Measurements from ENCODE around the gene SLC46A3.
A peak's percentile ranks its signal among the peaks of the same experiment; 100 is the strongest.

SLC46A3 gene

DNA sequence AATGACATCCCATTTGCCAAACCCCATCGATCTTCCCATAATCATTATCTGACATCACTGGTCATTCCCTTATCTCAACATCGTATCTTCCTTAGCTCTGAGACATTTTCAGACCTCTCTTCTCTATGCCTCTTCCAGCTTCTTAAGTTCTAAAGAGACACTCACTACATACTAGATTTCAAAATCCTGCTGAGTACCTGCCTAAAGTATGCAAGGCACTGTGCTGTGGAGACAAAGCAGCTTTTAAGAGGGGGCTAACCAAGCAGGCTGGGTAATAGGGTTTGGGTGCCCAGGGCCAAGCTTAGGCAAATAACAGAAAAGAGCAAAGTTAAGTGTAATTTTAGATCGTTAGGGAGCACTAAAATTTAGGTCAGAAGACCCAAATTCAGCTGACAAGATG lies 63.2 kb downstream of the SLC46A3 start:
- no peak overlapping the region for H3K4me3 ChIP-seq (ENCODE audit: low read depth, low read length)
- in situ Hi-C loops (cut with HindIII; ENCODE audit: low sequenced_read_pairs), result no loop called here
- TF ChIP-seq, protein P1, sequence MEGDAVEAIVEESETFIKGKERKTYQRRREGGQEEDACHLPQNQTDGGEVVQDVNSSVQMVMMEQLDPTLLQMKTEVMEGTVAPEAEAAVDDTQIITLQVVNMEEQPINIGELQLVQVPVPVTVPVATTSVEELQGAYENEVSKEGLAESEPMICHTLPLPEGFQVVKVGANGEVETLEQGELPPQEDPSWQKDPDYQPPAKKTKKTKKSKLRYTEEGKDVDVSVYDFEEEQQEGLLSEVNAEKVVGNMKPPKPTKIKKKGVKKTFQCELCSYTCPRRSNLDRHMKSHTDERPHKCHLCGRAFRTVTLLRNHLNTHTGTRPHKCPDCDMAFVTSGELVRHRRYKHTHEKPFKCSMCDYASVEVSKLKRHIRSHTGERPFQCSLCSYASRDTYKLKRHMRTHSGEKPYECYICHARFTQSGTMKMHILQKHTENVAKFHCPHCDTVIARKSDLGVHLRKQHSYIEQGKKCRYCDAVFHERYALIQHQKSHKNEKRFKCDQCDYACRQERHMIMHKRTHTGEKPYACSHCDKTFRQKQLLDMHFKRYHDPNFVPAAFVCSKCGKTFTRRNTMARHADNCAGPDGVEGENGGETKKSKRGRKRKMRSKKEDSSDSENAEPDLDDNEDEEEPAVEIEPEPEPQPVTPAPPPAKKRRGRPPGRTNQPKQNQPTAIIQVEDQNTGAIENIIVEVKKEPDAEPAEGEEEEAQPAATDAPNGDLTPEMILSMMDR (IDR thresholded peaks at IDR 0.05; ENCODE audit: low read depth, low read length), result no peak
- DNase-seq (ENCODE audit: low read depth, low spot score), result peak; percentile 18

DNA sequence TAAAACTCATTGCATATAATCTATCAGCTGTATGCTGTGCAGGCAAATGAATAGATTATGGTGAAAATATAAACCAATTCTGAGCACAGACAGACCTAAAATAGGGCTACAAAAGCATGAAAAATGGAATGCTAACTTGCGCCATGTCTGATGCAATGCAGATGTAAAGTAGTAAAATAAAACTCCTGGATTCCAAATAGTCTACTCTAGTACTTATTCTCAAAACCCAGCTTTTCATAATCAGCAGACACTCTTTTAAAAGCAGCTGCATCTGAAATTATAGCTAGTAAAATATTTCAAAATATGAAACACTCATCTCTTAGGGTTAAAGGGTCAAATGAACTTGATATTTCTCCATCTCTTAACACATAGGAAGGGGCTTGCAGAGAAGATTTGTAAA lies 64.5 kb downstream of the SLC46A3 start:
- TF ChIP-seq, protein P1 (IDR thresholded peaks at IDR 0.05; ENCODE audit: low read depth, low read length), result no peak
- in situ Hi-C loops (cut with HindIII; ENCODE audit: low sequenced_read_pairs), result no loop called here
- no peak overlapping the region for H3K4me3 ChIP-seq (ENCODE audit: low read depth, low read length)
- DNase-seq (ENCODE audit: low read depth, low spot score), result no peak

DNA sequence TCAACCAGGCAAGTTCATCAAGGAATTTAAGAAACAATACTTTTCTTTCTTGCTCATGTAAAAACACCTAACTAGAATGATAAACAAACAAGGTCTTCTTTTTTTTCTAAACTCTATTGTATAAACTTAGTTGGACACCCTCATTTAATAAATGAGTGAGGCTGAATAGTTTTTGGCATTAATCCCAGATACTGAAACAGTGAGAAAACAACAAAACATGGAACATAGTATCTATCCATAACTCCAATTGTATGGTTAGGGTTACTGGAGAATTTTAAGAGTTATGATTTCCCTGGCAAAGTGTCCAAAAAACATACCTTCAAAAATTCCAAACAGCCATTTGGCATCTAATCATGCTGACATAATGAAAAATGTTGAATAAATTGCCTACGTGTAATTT lies 65.7 kb downstream of the SLC46A3 start:
- H3K4me3 ChIP-seq (ENCODE audit: low read depth, low read length), result no peak overlapping the region
- in situ Hi-C loops (cut with HindIII; ENCODE audit: low sequenced_read_pairs), result no loop called here
- DNase-seq (ENCODE audit: low read depth, low spot score), result no peak
- TF ChIP-seq, protein P1 (IDR thresholded peaks at IDR 0.05; ENCODE audit: low read depth, low read length), result no peak

DNA sequence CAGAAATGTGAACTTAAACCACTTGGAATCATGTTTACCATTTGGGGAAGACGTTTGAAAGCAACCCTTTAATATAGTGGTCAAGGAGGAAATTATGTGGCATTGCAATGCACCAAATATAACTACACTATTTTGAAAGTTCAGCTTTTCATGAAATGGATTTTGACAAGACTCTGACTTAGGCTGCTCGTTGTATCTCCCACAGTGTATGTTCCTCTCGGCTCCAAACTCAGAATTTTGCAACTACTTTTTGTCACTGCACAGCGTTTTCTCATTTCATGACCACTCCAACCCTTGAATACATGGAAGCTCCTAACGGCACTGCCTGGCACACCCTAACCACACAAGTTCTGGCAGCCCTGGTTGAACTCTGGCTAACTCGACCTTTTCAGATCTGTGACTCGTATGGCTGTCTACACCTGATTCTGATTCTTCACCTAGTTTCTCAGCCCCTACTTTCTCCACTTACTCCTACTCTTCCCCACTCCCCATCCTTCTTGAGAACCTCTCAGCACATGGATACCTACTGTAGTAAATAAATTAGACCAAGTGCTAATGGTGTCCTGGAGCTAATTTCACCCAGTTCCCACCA lies 66.9 kb downstream of the SLC46A3 start:
- in situ Hi-C loops (cut with HindIII; ENCODE audit: low sequenced_read_pairs), result no loop called here
- TF ChIP-seq, protein P1 (IDR thresholded peaks at IDR 0.05; ENCODE audit: low read depth, low read length), result no peak

DNA sequence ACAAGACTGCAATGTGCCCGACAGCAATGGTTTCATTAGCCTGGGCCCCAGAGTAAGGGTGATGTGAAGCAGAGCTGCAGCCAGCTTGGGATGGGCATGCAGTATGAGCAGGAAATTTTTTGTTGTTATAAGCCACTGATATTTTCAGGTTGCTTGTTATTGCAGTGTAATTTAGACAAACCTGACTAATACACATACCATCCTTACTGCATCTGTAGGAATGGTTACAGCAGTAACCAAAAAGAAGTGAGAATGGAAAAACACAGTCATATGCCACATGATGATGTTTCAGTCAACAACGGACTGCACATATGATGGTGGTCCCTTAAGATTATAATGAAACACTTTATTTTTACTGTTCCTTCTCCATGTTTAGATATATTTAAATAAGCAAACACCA lies 68.5 kb downstream of the SLC46A3 start:
- in situ Hi-C loops (cut with HindIII; ENCODE audit: low sequenced_read_pairs), result no loop called here
- DNase-seq (ENCODE audit: low read depth, low spot score), result no peak
- TF ChIP-seq, protein P1 (IDR thresholded peaks at IDR 0.05; ENCODE audit: low read depth, low read length), result no peak
- no peak overlapping the region for H3K4me3 ChIP-seq (ENCODE audit: low read depth, low read length)

More for the DNA sequence above, 66.9 kb downstream of the SLC46A3 start:
- no peak overlapping the region for H3K4me3 ChIP-seq (ENCODE audit: low read depth, low read length)
- no peak for DNase-seq (ENCODE audit: low read depth, low spot score)
